ENCODE measurements around the gene FBXL15. TPM values are rescaled to one million over a fixed set of nuclear protein-coding genes. Genes with fewer than 3 reads are reported as not detected.

Gene FBXL15
- total and polyA plus RNA-seq, 2 of the 13 experiments (the other 11 are each of a cell fraction or from before 2014, with no cell fraction given) = 4.3 to 8.3 TPM

DNA sequence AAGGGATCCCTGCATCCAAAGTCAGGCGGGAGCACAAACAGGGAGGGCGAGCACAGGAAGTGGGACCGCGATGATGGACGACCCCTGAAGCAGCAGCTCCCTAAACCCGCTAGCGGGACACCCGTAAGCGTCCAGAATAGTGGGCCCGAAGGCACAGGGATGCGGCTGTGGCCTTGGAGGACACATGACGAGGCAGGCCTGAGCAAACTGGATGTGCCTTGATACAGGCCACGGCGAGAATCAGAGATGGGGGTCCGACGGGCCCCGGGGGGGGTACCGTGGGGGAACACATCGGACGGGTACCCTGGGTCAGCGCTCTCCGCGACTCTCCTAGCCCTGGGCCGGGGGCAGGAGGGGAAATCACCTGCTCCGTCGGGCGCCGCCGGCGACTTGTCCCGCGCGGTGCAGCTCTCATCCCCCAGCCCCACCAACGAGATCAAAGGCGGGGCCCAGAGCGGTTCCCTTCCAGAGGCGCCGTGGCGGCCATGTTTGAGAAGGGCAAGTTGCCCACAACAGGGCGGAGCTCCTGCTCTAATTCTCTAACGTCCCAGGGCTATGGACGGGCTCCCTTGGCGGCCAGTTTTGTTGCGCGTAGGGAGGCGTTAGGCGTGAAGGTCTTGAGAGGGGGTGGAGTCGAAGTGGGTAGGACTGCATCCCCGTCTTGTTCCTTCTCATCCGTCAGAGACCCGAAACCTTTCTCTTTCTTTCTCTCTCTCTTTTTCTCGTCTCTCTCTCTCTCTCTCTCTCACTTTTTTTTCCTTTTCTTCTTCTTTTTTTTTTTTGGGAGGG, 11.7 kb downstream of the FBXL15 start, which contains the start of gene CUEDC2 (continued):
- TF ChIP-seq, protein P1, sequence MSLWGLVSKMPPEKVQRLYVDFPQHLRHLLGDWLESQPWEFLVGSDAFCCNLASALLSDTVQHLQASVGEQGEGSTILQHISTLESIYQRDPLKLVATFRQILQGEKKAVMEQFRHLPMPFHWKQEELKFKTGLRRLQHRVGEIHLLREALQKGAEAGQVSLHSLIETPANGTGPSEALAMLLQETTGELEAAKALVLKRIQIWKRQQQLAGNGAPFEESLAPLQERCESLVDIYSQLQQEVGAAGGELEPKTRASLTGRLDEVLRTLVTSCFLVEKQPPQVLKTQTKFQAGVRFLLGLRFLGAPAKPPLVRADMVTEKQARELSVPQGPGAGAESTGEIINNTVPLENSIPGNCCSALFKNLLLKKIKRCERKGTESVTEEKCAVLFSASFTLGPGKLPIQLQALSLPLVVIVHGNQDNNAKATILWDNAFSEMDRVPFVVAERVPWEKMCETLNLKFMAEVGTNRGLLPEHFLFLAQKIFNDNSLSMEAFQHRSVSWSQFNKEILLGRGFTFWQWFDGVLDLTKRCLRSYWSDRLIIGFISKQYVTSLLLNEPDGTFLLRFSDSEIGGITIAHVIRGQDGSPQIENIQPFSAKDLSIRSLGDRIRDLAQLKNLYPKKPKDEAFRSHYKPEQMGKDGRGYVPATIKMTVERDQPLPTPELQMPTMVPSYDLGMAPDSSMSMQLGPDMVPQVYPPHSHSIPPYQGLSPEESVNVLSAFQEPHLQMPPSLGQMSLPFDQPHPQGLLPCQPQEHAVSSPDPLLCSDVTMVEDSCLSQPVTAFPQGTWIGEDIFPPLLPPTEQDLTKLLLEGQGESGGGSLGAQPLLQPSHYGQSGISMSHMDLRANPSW (CRISPR knock-in tag; IDR thresholded peaks at IDR 0.05; ENCODE audit: borderline replicate concordance) = no peak
- TF ChIP-seq ZBTB7B (CRISPR knock-in tag; IDR thresholded peaks at IDR 0.05) (no peak; the same call in 1 of the 2 replicates), CAMTA2 (CRISPR knock-in tag; IDR thresholded peaks at IDR 0.05; ENCODE audit: borderline replicate concordance) (no peak), ZNF616 (CRISPR knock-in tag; IDR thresholded peaks at IDR 0.05; ENCODE audit: low read depth) (peak; percentile 58; the same call in 1 of the 2 replicates), ZNF251 (CRISPR knock-in tag; IDR thresholded peaks at IDR 0.05) (no peak), ZNF33B (CRISPR knock-in tag; IDR thresholded peaks at IDR 0.05) (peak; percentile 54; the same call in 1 of the 2 replicates), ARNT2 (CRISPR knock-in tag; IDR thresholded peaks at IDR 0.05; ENCODE audit: low read depth) (no peak), SMAD3 (CRISPR knock-in tag; IDR thresholded peaks at IDR 0.05) (peak; percentile 82; the same call in 1 of the 2 replicates), FOXK2 (IDR thresholded peaks at IDR 0.05) (no peak), SIN3B (IDR thresholded peaks at IDR 0.05; ENCODE audit: low read length) (no peak), ZNF354B (CRISPR knock-in tag; IDR thresholded peaks at IDR 0.05) (no peak), AGO2 (optimal IDR thresholded peaks at IDR 0.05; ENCODE audit: low read depth, low read length) (peak; percentile 63), PAF1 (CRISPR knock-in tag; IDR thresholded peaks at IDR 0.05) (no peak), NFE2L2 (IDR thresholded peaks at IDR 0.05; ENCODE audit: low read length) (no peak), ZNF607 (CRISPR knock-in tag; IDR thresholded peaks at IDR 0.05; ENCODE audit: borderline replicate concordance) (no peak; the same call in 1 of the 2 replicates), ZNF572 (CRISPR knock-in tag; IDR thresholded peaks at IDR 0.05) (0 out of 2 replicates have a peak, but pooled peaks have one; percentile 9), NFYB (CRISPR knock-in tag; IDR thresholded peaks at IDR 0.05) (0 out of 2 replicates have a peak, but pooled peaks have one; percentile 35), KLF12 (CRISPR knock-in tag; IDR thresholded peaks at IDR 0.05; ENCODE audit: borderline replicate concordance) (peak; percentile 69; the same call in 1 of the 2 replicates), ZNF225 (CRISPR knock-in tag; IDR thresholded peaks at IDR 0.05) (no peak), ZNF7 (CRISPR knock-in tag; IDR thresholded peaks at IDR 0.05) (no peak)
- TF ChIP-seq, protein P2, sequence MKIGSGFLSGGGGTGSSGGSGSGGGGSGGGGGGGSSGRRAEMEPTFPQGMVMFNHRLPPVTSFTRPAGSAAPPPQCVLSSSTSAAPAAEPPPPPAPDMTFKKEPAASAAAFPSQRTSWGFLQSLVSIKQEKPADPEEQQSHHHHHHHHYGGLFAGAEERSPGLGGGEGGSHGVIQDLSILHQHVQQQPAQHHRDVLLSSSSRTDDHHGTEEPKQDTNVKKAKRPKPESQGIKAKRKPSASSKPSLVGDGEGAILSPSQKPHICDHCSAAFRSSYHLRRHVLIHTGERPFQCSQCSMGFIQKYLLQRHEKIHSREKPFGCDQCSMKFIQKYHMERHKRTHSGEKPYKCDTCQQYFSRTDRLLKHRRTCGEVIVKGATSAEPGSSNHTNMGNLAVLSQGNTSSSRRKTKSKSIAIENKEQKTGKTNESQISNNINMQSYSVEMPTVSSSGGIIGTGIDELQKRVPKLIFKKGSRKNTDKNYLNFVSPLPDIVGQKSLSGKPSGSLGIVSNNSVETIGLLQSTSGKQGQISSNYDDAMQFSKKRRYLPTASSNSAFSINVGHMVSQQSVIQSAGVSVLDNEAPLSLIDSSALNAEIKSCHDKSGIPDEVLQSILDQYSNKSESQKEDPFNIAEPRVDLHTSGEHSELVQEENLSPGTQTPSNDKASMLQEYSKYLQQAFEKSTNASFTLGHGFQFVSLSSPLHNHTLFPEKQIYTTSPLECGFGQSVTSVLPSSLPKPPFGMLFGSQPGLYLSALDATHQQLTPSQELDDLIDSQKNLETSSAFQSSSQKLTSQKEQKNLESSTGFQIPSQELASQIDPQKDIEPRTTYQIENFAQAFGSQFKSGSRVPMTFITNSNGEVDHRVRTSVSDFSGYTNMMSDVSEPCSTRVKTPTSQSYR (CRISPR knock-in tag; IDR thresholded peaks at IDR 0.05; ENCODE audit: borderline replicate concordance) = no peak; the same call in 1 of the 2 replicates
- TF ChIP-seq, protein P3, sequence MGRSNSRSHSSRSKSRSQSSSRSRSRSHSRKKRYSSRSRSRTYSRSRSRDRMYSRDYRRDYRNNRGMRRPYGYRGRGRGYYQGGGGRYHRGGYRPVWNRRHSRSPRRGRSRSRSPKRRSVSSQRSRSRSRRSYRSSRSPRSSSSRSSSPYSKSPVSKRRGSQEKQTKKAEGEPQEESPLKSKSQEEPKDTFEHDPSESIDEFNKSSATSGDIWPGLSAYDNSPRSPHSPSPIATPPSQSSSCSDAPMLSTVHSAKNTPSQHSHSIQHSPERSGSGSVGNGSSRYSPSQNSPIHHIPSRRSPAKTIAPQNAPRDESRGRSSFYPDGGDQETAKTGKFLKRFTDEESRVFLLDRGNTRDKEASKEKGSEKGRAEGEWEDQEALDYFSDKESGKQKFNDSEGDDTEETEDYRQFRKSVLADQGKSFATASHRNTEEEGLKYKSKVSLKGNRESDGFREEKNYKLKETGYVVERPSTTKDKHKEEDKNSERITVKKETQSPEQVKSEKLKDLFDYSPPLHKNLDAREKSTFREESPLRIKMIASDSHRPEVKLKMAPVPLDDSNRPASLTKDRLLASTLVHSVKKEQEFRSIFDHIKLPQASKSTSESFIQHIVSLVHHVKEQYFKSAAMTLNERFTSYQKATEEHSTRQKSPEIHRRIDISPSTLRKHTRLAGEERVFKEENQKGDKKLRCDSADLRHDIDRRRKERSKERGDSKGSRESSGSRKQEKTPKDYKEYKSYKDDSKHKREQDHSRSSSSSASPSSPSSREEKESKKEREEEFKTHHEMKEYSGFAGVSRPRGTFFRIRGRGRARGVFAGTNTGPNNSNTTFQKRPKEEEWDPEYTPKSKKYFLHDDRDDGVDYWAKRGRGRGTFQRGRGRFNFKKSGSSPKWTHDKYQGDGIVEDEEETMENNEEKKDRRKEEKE (IDR thresholded peaks at IDR 0.05) = no peak

All from HepG2 (cell line).